Measurements from ENCODE around the gene GPANK1.

The GPANK1 gene

GRCh38 chr6:31707701-31708100 is 42.9 kb upstream of the GPANK1 start:
- Histone ChIP-seq H3K9ac (no peak overlapping the region), H3K4me1 (peaks cover 44 to 71% (median 61%) of the 10 kb centered on the region in 10 experiments), H4K20me1 (no peaks in the 10 kb centered on the region), H3K36me3 (no peaks in the 10 kb centered on the region), H3K27ac (no peak overlapping the region), H3K4me2 (peak overlapping the region; percentile 8 to 54 (median 35); a peak in 18 of 22 replicates), H3K9me3 (replicated peaks in 1 of 11) (no peaks in the 10 kb centered on the region), H3K27me3 (no peaks in the 10 kb centered on the region), H3K4me3 (no peak overlapping the region)
- no peak for TF ChIP-seq Cebpa-rat (IDR thresholded peaks at IDR 0.05)

DNA sequence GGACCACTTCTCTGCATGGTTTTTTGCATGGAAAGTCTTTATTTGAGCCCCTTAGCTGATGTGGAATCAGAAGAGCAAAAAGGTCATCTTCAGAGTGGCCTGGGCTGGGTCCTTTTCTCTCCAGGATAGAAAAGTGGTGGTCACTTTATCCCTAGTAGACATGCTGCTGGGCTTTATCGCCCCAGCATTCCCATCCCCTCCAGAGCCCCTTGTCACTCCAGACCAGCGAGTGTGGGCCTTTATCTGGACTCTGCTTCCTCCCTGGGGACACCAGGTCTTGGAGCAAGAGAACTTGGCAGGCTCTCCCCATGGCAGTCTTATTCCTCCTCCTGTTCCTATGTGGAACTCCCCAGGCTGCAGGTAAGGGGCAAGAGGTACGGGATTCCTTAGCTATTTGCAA is 41.8 kb upstream of the GPANK1 start, which contains the start of gene LY6G6F:
Gene LY6G6F, plus strand, starts transcription at position 268 of the 400 bp plus-strand sequence. Its CDS starts 41 bp downstream, at position 309.
- Histone ChIP-seq H3K36me3 (peaks cover 0 to 3% (median 0%) of the 10 kb centered on the region in 11 experiments; a peak in 4 of 22 replicates), H3K27me3 (no peaks in the 10 kb centered on the region), H4K20me1 (peaks cover 0 to 7% (median 5%) of the 10 kb centered on the region in 11 experiments; a peak in 13 of 22 replicates), H3K9ac (no peak within 1 kb of the TSS), H3K9me3 (replicated peaks in 1 of 11) (no peaks in the 10 kb centered on the region), H3K4me3 (no peak within 1 kb of the TSS), H3K4me1 (peaks cover 38 to 66% (median 55%) of the 10 kb centered on the region in 10 experiments), H3K27ac (0 out of 22 replicates have a peak within 1 kb of the TSS, but pooled peaks of 2 of the 11 experiments have one; percentile 5 to 9), H3K4me2 (peak within 1 kb of the TSS; percentile 19 to 54 (median 35); a peak in 19 of 22 replicates)
- no peak for TF ChIP-seq Cebpa-rat (IDR thresholded peaks at IDR 0.05)

GRCh38 chr6:31705931-31706330 is 41.1 kb upstream of the GPANK1 start:
- no peak overlapping the region for H3K27ac ChIP-seq
- no peak overlapping the region for H3K4me3 ChIP-seq
- H3K9me3 ChIP-seq (replicated peaks in 1 of 11): no peaks in the 10 kb centered on the region
- no peaks in the 10 kb centered on the region for H3K27me3 ChIP-seq
- peak overlapping the region in 1 of 11 experiments; percentile 12; a peak in 1 of 22 replicates for H3K4me2 ChIP-seq
- TF ChIP-seq Cebpa-rat (IDR thresholded peaks at IDR 0.05): no peak
- H4K20me1 ChIP-seq: peaks cover 0 to 13% (median 12%) of the 10 kb centered on the region in 11 experiments; a peak in 13 of 22 replicates
- no peak overlapping the region for H3K9ac ChIP-seq
- peaks cover 38 to 66% (median 55%) of the 10 kb centered on the region in 10 experiments for H3K4me1 ChIP-seq
- H3K36me3 ChIP-seq: peaks cover under 1 to 9% (median 3%) of the 10 kb centered on the region in 11 experiments; a peak in 15 of 22 replicates

DNA sequence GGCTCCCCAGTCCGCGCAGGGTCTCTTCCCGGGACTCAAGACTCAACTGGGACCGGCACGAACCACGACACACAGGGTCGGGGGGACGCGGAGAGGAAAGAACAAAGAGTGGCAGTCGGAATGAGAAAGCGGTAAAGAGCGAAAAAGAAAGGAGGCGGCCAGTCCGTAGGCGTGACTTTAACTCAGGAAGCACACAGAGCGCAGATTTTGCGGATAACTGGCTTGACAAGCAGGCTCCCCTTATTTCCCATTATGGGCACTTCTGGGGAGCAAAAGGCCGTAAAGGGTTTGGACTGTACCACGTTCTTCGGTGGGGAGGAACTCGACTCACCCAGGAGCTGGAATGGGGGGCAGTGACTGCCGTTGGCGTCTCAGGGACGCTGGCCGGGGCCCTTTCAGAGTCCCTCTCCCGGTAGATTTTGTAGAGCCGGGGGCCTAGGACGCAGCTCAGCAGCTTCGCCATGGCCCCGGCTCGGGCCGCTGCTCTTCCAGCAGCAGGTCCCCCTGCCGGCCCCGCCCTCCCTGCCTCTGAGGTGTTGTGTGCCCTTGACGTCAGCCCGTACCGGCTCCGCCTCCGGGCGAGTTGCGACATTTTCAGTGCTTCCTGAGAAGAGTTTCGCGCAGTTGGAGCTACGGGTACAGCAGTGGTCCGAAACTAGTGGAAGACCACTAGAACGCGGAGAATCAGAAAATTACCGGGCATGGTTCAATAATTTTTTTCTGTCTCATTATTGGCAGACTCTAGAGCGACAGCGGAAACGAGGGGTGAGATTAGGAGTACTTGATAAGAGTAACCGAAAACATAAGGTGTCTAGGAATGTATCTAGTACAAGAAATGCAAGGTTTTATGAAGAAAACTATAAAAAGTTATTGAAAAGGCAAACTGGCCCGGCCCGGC is 38.3 kb upstream of the GPANK1 start, which contains the start of gene ABHD16A:
Gene ABHD16A, minus strand, starts transcription at position 506 of the 898 bp plus-strand sequence. Its CDS starts 43 bp downstream, at position 463.
- H4K20me1 ChIP-seq: peaks cover under 1 to 32% (median 19%) of the 10 kb centered on the region in 11 experiments; a peak in 14 of 22 replicates
- peak within 1 kb of the TSS; percentile 90 to 98 (median 95) for H3K9ac ChIP-seq
- H3K27me3 ChIP-seq: no peaks in the 10 kb centered on the region
- peak within 1 kb of the TSS; percentile 88 to 96 (median 94) for H3K27ac ChIP-seq
- peak; percentile 88 to 99 (median 96) for TF ChIP-seq Cebpa-rat (IDR thresholded peaks at IDR 0.05)
- peaks cover 26 to 37% (median 30%) of the 10 kb centered on the region in 11 experiments for H3K36me3 ChIP-seq
- H3K9me3 ChIP-seq (replicated peaks in 1 of 11): no peaks in the 10 kb centered on the region
- H3K4me1 ChIP-seq: peaks cover 39 to 59% (median 45%) of the 10 kb centered on the region in 10 experiments
- peak within 1 kb of the TSS; percentile 76 to 99 (median 97) for H3K4me2 ChIP-seq
- H3K4me3 ChIP-seq: peak within 1 kb of the TSS; percentile 67 to 95 (median 82)

DNA sequence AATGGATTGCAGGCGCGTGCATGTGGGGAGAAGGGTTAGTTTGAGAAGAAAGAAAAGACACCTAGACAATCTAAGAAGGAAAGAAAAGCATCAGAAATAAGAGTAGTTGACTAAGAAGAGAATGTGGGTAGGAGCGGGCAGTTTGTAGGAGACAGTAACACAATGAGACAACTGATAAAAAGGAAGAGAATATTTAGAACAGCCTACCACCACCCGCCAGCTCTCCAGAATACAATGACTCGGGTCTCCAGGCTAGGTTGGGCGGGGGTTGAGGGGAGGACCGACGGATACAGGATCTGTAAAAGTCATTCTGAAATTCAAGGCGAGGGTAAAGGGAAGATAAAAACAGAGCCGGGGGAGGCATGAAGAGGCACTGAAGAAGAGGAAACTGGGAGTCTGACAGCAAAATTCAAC is 37.6 kb upstream of the GPANK1 start:
- Histone ChIP-seq H3K9ac (peak overlapping the region; percentile 90 to 98 (median 95)), H3K9me3 (replicated peaks in 1 of 11) (no peaks in the 10 kb centered on the region), H3K4me2 (peak overlapping the region; percentile 76 to 99 (median 97)), H3K36me3 (peaks cover 31 to 44% (median 37%) of the 10 kb centered on the region in 11 experiments), H3K27me3 (no peaks in the 10 kb centered on the region), H4K20me1 (peaks cover 7 to 38% (median 23%) of the 10 kb centered on the region in 11 experiments; a peak in 14 of 22 replicates), H3K4me3 (peak overlapping the region; percentile 67 to 95 (median 82)), H3K4me1 (peaks cover 36 to 59% (median 39%) of the 10 kb centered on the region in 10 experiments), H3K27ac (peak overlapping the region; percentile 88 to 96 (median 94))
- no peak for TF ChIP-seq Cebpa-rat (IDR thresholded peaks at IDR 0.05)

DNA sequence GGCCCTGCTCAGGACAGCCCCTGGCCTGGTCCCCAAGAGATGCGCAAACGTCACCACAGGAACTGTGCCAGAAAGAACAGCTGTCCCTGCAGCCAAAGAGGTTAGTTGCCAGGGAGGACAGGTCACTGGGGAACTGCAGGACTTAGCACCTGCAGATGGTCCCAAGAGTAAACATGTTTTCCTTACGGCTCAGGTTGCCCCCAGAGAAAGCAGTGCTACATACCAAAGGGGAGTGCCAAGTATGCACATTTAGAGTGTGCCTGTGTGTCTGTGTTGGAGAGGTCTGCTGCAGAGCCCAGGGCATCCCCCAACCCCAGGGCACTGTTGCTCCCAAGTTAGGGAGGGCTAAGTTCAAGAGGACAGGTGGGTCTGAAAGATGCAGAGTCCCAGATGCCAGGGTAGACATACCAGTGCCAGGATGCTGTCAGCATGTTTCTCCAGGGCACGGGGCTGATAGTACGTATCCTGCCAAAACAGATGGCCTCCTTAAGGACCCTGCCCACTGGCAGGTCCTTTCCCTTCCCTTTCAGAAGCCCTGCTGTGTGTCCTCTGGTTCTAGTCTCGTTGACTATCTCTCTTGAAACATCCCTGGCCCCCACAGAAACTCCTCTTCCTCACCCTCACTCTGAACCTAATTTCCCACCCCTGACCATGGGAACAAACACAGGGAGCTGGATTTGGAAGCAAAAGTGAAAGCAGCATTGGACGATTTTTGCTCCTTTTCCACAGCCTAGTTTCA is 37.0 kb upstream of the GPANK1 start:
- peak overlapping the region; percentile 90 to 98 (median 95) for H3K9ac ChIP-seq
- H3K4me3 ChIP-seq: peak overlapping the region; percentile 67 to 95 (median 82)
- H4K20me1 ChIP-seq: peaks cover 9 to 44% (median 29%) of the 10 kb centered on the region in 11 experiments; a peak in 16 of 22 replicates
- no peaks in the 10 kb centered on the region for H3K27me3 ChIP-seq
- H3K4me2 ChIP-seq: peak overlapping the region; percentile 76 to 99 (median 97)
- H3K27ac ChIP-seq: peak overlapping the region; percentile 88 to 96 (median 94); a peak in 21 of 22 replicates
- peaks cover 30 to 56% (median 34%) of the 10 kb centered on the region in 10 experiments for H3K4me1 ChIP-seq
- H3K36me3 ChIP-seq: peaks cover 37 to 50% (median 43%) of the 10 kb centered on the region in 11 experiments
- TF ChIP-seq Cebpa-rat (IDR thresholded peaks at IDR 0.05): no peak
- no peaks in the 10 kb centered on the region for H3K9me3 ChIP-seq (replicated peaks in 1 of 11)

DNA sequence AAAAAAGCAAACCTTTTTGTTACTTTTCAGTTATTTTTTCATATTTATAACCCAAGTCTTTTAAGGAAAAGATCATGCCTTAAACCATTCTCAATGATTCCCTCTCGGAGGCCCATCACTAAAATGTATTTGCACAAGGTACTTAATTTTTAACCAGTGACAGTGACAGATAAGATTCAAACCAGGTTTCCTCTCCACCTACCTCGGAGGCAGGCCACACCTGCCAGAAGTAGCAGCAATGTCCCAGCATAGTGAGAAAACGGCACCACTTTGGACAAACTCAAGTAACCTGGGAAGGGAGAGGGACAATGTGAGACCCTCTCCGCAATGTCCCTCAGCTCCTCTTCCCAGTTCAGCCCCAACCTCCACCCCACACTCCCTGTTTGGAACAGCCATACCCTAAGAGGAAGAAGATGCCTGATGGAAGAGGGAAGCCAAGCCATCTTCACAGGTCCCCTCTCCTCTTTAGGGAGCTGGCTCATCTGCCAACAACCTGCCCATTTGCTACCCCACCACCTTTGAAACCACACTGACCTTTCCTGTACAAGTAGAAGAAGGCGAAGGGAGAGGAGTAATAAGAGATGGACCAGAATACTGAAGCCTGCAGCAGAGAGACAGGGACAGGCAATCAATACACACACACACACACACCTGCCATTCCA is 36.1 kb upstream of the GPANK1 start:
- Histone ChIP-seq H4K20me1 (peaks cover 9 to 47% (median 35%) of the 10 kb centered on the region in 11 experiments; a peak in 16 of 22 replicates), H3K36me3 (peaks cover 46 to 59% (median 52%) of the 10 kb centered on the region in 11 experiments), H3K4me3 (peak overlapping the region in 6 of 10 experiments; percentile 76 to 95 (median 84); a peak in 9 of 20 replicates), H3K9ac (peak overlapping the region in 10 of 11 experiments; percentile 19 to 98 (median 96); a peak in 13 of 22 replicates), H3K27ac (peak overlapping the region in 1 of 11 experiments; percentile 96; a peak in 1 of 22 replicates), H3K27me3 (no peaks in the 10 kb centered on the region), H3K4me2 (peak overlapping the region; percentile 76 to 99 (median 97)), H3K9me3 (replicated peaks in 1 of 11) (no peaks in the 10 kb centered on the region), H3K4me1 (peaks cover 24 to 55% (median 27%) of the 10 kb centered on the region in 10 experiments)
- no peak for TF ChIP-seq Cebpa-rat (IDR thresholded peaks at IDR 0.05)
